ENCODE results near the gene SPTBN1.

The SPTBN1 gene

DNA sequence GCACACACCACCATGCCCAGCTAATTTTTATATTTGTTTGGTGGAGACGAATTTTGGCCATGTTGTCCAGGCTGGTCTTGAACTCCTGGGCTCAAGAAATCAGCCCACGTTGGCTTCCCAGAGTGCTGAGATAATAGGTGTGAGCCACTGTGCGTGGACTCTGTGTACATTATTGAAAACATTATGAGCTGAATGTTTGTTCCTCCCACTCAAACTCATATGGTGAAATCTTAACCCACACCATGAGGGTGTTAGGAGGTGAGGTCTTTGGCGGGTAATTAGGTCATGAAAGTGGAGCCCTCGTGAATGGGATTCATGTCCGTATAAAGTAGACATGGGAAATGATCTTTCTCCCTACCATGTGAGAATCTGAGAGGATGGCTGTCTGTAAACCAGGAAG, 83.6 kb downstream of the SPTBN1 start:
- Histone ChIP-seq H3K9me3 (ENCODE audit: insufficient read depth, low read length, severe bottlenecking) (no peaks in the 10 kb centered on the region), H3K27me3 (ENCODE audit: insufficient read depth, low read length, poor library complexity) (no peaks in the 10 kb centered on the region), H3K4me2 (ENCODE audit: insufficient read depth, low read length) (no peak overlapping the region), H3K4me3 (ENCODE audit: low read depth in 1 of 2, low read length in 2 of 2) (no peak overlapping the region), H3K9ac (ENCODE audit: low read depth, low read length) (no peak overlapping the region), H3K4me1 (ENCODE audit: insufficient read depth, low read length) (no peaks in the 10 kb centered on the region), H3K27ac (ENCODE audit: low read length) (no peak overlapping the region), H3K79me2 (ENCODE audit: insufficient read depth, low read length) (no peaks in the 10 kb centered on the region), H2AFZ (ENCODE audit: low read depth, low read length) (no peak overlapping the region), H4K20me1 (ENCODE audit: insufficient read depth, low read length) (no peaks in the 10 kb centered on the region), H3K36me3 (ENCODE audit: insufficient read depth, low read length) (no peaks in the 10 kb centered on the region)
- no peak for TF ChIP-seq EZH2 (IDR thresholded peaks at IDR 0.05; ENCODE audit: borderline replicate concordance, low read depth, low read length, severe bottlenecking)
- TF ChIP-seq, protein P1, sequence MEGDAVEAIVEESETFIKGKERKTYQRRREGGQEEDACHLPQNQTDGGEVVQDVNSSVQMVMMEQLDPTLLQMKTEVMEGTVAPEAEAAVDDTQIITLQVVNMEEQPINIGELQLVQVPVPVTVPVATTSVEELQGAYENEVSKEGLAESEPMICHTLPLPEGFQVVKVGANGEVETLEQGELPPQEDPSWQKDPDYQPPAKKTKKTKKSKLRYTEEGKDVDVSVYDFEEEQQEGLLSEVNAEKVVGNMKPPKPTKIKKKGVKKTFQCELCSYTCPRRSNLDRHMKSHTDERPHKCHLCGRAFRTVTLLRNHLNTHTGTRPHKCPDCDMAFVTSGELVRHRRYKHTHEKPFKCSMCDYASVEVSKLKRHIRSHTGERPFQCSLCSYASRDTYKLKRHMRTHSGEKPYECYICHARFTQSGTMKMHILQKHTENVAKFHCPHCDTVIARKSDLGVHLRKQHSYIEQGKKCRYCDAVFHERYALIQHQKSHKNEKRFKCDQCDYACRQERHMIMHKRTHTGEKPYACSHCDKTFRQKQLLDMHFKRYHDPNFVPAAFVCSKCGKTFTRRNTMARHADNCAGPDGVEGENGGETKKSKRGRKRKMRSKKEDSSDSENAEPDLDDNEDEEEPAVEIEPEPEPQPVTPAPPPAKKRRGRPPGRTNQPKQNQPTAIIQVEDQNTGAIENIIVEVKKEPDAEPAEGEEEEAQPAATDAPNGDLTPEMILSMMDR (IDR thresholded peaks at IDR 0.05; ENCODE audit: borderline replicate concordance, extremely low read depth, low read length, poor library complexity, severe bottlenecking), result no peak
- no peak for ATAC-seq (ENCODE audit: insufficient read depth, low read depth)
- no peak for DNase-seq

DNA sequence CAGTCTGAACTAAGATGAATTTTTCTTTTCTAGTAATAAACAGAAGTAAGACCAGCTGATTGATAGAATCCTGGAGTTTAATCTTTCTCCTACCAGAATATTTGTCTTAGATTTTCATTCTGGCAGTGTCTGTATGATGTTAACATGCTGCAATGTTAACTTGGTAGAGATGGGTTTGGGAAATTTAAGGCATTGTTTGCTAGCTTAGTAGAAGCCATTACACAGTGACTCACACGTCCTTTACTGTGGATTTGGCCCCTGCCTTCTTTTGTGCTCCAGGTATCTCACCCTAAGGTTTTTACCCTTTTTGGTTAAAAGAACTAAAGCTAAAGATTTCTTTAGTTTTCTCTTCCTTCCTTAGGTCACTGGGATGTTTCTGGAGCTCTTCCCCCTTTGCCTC, 84.1 kb downstream of the SPTBN1 start:
- H3K9ac ChIP-seq (ENCODE audit: low read depth, low read length), result no peak overlapping the region
- H3K4me1 ChIP-seq (ENCODE audit: insufficient read depth, low read length), result no peaks in the 10 kb centered on the region
- TF ChIP-seq, protein P1 (IDR thresholded peaks at IDR 0.05; ENCODE audit: borderline replicate concordance, extremely low read depth, low read length, poor library complexity, severe bottlenecking), result no peak
- no peak for TF ChIP-seq EZH2 (IDR thresholded peaks at IDR 0.05; ENCODE audit: borderline replicate concordance, low read depth, low read length, severe bottlenecking)
- no peaks in the 10 kb centered on the region for H3K27me3 ChIP-seq (ENCODE audit: insufficient read depth, low read length, poor library complexity)
- H3K4me2 ChIP-seq (ENCODE audit: insufficient read depth, low read length), result no peak overlapping the region
- DNase-seq (no peak), ATAC-seq (ENCODE audit: insufficient read depth, low read depth) (no peak)
- H2AFZ ChIP-seq (ENCODE audit: low read depth, low read length), result no peak overlapping the region
- no peaks in the 10 kb centered on the region for H4K20me1 ChIP-seq (ENCODE audit: insufficient read depth, low read length)
- H3K9me3 ChIP-seq (ENCODE audit: insufficient read depth, low read length, severe bottlenecking), result no peaks in the 10 kb centered on the region
- no peak overlapping the region for H3K27ac ChIP-seq (ENCODE audit: low read length)
- no peaks in the 10 kb centered on the region for H3K36me3 ChIP-seq (ENCODE audit: insufficient read depth, low read length)
- H3K4me3 ChIP-seq (ENCODE audit: low read depth in 1 of 2, low read length in 2 of 2), result no peak overlapping the region
- no peaks in the 10 kb centered on the region for H3K79me2 ChIP-seq (ENCODE audit: insufficient read depth, low read length)

DNA sequence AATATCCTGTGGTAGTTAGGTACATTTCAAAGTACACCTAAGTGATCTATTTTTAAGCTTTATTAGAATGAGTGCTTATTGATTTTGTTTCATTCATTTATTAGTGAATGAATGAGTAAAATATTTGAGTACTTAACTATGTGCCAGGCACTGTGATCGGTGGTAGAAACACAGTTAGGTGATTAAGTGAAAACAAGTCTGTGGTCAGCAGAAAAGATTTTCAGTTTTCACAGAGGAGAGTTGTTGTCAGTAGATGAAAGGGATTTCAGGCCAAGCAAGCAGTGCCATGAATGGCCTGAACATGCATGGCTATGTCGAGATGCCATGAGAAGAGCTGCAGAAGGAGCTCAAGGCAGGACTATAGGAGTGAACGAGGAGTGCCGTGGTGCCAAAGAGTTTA, 85.9 kb downstream of the SPTBN1 start:
- H3K36me3 ChIP-seq (ENCODE audit: insufficient read depth, low read length), result no peaks in the 10 kb centered on the region
- H3K27ac ChIP-seq (ENCODE audit: low read length), result no peak overlapping the region
- no peaks in the 10 kb centered on the region for H3K9me3 ChIP-seq (ENCODE audit: insufficient read depth, low read length, severe bottlenecking)
- TF ChIP-seq, protein P1 (IDR thresholded peaks at IDR 0.05; ENCODE audit: borderline replicate concordance, extremely low read depth, low read length, poor library complexity, severe bottlenecking), result no peak
- TF ChIP-seq EZH2 (IDR thresholded peaks at IDR 0.05; ENCODE audit: borderline replicate concordance, low read depth, low read length, severe bottlenecking), result no peak
- no peaks in the 10 kb centered on the region for H3K4me1 ChIP-seq (ENCODE audit: insufficient read depth, low read length)
- H3K9ac ChIP-seq (ENCODE audit: low read depth, low read length), result no peak overlapping the region
- ATAC-seq (ENCODE audit: insufficient read depth, low read depth), result no peak
- H3K4me2 ChIP-seq (ENCODE audit: insufficient read depth, low read length), result no peak overlapping the region
- H3K27me3 ChIP-seq (ENCODE audit: insufficient read depth, low read length, poor library complexity), result no peaks in the 10 kb centered on the region
- H2AFZ ChIP-seq (ENCODE audit: low read depth, low read length), result no peak overlapping the region
- H3K79me2 ChIP-seq (ENCODE audit: insufficient read depth, low read length), result no peaks in the 10 kb centered on the region
- no peak overlapping the region for H3K4me3 ChIP-seq (ENCODE audit: low read depth in 1 of 2, low read length in 2 of 2)
- no peaks in the 10 kb centered on the region for H4K20me1 ChIP-seq (ENCODE audit: insufficient read depth, low read length)
- DNase-seq, result no peak

All from DND-41 (cell line).